COR-L47 (cell line): Measurements from ENCODE around the gene CACTIN.
A peak's percentile ranks its signal among the peaks of the same experiment; 100 is the strongest.
"Not testable (repeated sequence)": the region's sequence is repeated elsewhere in the genome, so short reads cannot be mapped to it uniquely, and the experiment has no call there.

ENCODE experiments used
- DNase-seq: peaks from one replicate; lab custom pipeline; 2025; lab: John Stamatoyannopoulos, UW

Gene CACTIN

DNA sequence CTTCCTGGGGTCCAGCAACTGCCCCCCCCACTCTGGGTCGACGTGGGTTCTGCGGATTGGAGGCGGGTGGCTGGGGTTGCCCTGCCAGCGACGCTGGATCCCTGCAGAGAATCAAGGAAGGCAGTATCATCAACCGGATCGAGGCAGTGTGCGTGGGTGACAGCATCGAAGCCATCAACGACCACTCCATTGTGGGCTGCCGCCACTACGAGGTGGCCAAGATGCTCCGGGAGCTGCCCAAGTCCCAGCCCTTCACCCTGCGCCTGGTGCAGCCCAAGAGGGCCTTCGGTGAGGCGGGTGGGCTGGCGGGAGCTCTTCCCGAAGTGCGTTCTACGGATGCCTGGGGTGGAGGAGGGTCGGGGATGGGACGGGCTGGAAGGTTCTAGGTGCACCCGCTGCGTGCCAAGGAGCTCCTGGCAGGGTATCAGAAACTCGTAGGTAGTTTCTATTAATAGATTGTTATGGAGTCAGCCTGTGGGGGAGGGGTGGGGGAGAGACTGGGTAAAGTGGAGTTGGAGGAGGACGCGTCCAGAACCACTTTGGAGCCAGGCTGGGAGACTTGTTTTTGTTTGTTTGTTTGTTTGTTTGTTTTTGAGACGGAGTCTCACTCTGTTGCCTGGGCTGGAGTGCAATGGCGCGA, 39.8 kb downstream of the CACTIN start:
- DNase-seq, result peak; percentile 8

GRCh38 chr19:3586127-3586626, 40.4 kb downstream of the CACTIN start:
- peak; percentile 34 for DNase-seq

- DNase-seq, result no peak
Observed at GRCh38 chr19:3585301-3586126, 41.1 kb downstream of the CACTIN start, which contains the start of gene GIPC3. Gene GIPC3 (plus strand): TSS chr19:3585478. CDS start chr19:3585598, 120 bp downstream.

- not testable (repeated sequence) for DNase-seq
Observed at GRCh38 chr19:3584036-3584802, 42.4 kb downstream of the CACTIN start.

DNA sequence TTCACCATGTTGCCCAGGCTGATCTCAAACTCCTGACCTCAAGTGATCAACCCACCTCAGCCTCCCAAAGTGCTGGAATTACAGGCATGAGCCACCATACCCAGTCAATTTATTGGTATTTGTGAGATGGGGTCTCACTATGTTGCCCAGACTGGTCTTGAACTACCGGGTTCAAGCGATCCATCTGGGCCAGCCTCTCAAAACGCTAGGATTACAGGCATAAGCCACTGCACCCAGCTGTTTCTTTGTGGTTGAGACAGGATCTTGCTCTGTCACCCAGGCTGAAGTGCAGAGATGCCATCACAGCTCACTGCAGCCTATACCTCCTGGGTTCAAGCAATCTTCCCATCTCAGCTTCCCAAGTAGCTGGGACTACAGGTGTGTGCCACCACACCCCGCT, 44.8 kb downstream of the CACTIN start:
- not testable (repeated sequence) for DNase-seq

DNA sequence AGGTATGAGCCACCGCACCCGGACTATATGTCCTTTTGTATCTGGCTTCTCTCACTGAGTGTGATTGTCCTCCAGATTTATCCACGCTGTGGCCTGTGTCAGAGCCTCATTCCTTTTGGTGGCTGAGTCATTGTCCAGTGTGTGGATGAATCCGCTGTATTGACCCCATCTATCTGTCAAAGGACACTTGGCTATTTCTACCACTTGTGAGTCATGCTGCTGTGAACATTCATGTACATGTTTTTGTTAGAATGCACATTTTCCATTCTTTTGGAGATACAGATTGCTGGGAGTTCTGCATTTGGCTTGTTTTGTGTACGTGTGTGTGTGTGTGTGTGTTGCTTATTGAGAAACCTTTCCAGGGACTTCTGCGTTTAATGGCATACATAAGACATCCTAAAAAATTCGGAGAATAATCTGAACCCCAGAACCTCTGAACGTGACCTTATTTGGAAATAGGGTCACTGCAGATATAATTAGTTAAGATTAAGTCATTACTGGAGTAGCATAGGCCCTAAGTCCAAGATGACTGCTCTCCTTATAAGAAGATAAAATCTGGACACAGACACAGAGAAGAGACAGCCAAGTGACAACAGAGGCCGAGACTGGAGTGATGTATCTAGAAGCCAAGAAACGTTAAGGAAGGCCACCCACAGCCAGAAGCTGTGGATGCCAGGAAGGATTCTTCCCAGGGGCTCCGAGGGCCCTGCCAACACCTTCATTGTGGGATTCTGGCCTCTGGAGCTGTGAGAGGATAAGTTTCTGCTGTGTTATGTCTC, 46.2 kb downstream of the CACTIN start:
- no peak for DNase-seq

DNA sequence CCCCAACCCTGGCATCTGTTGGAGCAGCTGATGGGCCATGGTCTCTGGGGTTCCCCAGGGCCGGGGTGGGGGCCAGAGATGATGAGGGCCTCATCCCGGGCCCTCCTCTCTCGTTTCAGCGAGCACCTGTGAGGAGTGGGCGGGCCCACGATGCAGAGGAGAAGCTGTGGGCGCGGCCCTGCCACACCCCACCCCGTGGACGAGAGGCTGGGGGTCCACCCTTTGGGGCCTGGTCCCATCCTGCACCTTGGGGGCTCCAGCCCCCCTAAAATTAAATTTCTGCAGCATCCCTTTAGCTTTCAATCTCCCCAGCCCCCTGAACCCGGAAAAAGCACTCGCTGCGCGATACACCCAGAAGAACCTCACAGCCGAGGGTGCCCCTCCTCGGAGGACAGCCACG, 48.2 kb downstream of the CACTIN start:
- DNase-seq, result no peak

DNA sequence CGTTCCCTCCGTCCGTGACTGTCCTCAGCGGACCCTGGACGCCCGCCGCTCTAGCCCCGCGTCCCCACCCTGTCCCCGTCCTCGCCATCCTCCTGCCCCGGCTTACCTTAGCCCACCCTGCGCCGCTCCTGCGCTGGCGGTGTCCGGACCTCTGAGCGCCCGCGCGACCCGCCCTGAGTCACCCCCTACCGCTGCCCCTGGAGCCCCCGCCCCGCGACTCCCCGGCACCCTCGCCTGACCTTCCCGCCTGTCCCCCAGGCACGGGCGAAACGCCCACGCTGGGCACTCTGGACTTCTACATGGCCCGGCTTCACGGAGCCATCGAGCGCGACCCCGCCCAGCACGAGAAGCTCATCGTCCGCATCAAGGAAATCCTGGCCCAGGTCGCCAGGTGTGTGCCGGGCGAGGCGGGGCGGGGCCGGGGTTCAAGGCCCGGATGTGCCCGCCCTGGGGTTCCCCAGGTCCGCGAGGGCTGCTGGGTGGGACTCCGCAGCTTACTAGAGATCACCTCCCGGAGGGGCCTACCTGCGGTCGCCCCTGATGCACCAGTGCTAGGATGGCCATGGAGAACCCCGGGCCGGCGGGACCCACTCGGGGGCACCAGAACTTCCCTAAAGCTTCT, 48.8 kb downstream of the CACTIN start:
- DNase-seq, result no peak

- DNase-seq, result no peak
Observed at GRCh38 chr19:3576696-3577443, 49.7 kb downstream of the CACTIN start.

DNA sequence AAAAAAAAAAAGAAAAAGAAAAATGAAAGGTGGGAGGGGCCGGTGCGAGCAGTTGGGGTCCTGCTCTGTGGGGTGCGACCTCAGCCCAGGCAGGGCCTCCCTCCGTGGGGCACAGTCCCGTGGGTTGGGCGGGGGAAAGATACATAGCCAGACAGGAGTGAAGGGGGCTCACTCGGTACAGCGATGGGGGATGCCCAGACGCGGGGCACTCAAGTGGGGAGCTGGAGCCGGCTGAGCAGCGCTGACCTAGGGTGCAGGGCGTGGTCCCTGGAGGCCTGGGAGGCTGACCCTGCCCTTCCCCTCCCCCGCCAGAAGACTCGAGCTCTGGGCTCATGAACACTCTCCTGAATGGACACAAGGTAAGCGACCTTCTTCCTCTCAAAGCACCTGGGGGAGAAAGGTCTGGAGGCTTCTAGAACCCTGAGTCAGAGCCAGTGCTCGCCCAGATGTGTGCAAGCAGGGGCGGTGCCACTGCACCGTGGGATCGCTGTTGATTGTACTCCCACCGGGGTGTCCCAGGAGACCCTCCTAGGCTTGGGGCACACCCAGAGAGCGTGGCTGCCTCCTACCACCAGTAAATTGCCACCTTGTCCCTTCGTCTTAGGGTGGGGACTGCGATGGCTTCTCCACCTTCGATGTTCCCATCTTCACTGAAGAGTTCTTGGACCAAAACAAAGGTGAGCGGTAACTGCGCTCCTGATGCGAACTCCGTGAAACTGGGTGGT, 50.5 kb downstream of the CACTIN start:
- DNase-seq, result no peak

- peak; percentile 10 for DNase-seq
Observed at GRCh38 chr19:3575260-3575741, 51.3 kb downstream of the CACTIN start.

DNA sequence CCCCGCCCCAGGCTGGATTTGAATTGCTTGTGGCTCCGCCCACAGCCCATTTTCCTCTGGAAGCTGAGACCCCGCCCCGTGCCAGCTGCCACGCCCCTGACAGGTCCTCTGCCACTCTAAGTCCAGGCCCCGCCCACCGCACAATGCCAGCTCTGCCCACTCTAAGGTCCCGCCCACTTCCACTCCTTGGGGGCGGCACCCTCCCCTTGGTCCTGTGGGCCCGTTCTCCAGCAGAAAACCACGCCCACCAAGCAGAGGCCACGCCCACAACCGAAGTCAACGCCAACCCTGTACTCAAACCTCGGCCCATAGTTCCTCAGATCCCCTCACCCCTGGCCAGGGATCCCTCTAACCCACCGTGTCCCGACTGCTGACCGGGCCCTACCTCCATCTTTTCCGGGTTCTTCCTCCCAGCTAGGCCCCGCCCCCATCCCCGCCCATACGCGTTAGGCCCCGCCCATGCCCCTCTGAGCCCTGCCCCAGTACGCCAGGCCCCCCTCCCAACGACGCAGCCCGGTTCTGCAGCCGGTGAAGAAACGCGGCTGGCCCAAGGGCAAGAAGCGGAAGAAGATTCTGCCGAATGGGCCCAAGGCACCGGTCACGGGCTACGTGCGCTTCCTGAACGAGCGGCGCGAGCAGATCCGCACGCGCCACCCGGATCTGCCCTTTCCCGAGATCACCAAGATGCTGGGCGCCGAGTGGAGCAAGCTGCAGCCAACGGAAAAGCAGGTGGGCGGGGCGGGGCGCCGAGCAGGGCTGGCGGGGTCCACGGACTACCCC, 52.5 kb downstream of the CACTIN start:
- DNase-seq, result peak; percentile 81

GRCh38 chr19:3573162-3573857, 53.3 kb downstream of the CACTIN start:
- no peak for DNase-seq

GRCh38 chr19:3572855-3573161, 53.8 kb downstream of the CACTIN start, which contains the start of gene HMG20B:
Gene HMG20B (plus strand): TSS chr19:3572944. CDS start chr19:3573310, 366 bp downstream.
- DNase-seq, result no peak

DNA sequence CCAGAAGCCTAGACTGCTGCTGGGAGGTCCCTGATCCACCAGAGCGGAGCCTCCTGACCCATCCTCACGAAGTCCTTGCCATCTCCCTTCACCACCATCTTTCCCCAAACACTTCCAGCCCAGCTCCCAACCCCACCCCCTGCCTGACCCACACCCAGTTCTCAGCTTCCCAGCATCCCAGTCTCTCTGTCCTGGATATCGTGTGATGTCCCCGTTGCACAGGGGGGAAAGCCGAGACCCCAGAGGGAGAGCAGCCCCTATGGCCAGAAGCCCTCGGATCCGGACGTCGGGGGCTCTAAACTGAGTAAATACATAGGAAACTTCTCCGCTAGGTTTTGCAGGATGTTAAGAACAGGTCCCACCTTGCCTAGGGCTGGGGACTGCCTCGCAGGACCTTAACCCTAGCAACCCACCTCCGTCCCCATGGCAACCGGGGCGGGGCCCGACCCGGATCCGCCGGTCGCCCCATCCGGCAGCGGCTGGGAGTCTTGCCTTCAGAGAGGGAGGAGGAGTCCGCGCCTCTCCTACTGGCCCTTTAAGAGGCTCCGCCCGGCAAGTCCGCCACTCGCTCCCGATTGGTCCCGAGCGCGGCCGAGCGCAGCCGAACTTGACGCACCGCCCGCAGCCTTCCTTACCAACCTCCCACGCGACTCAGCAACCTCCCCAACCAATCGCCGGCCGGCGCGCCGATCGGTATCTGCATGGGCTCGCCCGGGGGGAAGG, 54.3 kb downstream of the CACTIN start:
- DNase-seq, result peak; percentile 99

DNA sequence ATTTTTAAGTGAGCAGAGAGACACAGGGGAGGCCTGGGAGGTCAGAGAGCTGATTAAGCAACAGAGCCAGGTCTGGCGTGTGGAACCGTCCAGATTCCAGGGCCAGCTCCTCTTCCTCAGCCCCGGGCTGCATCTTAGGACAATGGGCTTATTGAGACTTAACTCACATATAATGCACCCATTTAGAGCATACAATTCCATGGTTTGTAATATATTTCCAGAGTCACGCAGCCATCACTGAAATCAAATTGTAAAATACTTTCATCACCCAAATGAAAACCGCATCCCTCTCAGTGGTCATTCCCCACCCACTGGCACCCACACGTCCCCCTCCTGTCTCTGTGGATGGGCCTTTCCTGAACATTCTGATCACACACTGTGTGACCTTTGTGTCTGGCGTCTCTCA, 56.0 kb downstream of the CACTIN start:
- DNase-seq, result no peak

GRCh38 chr19:3570042-3570441, 56.5 kb downstream of the CACTIN start:
- not testable (repeated sequence) for DNase-seq

GRCh38 chr19:3565139-3565538, 61.5 kb downstream of the CACTIN start:
- DNase-seq, result no peak
